ENCODE measurements around the gene ESRRG.

ESRRG gene

GRCh38 chr1:216604771-216605170 lies 118.5 kb downstream of the ESRRG start:
- TF ChIP-seq, protein P1, sequence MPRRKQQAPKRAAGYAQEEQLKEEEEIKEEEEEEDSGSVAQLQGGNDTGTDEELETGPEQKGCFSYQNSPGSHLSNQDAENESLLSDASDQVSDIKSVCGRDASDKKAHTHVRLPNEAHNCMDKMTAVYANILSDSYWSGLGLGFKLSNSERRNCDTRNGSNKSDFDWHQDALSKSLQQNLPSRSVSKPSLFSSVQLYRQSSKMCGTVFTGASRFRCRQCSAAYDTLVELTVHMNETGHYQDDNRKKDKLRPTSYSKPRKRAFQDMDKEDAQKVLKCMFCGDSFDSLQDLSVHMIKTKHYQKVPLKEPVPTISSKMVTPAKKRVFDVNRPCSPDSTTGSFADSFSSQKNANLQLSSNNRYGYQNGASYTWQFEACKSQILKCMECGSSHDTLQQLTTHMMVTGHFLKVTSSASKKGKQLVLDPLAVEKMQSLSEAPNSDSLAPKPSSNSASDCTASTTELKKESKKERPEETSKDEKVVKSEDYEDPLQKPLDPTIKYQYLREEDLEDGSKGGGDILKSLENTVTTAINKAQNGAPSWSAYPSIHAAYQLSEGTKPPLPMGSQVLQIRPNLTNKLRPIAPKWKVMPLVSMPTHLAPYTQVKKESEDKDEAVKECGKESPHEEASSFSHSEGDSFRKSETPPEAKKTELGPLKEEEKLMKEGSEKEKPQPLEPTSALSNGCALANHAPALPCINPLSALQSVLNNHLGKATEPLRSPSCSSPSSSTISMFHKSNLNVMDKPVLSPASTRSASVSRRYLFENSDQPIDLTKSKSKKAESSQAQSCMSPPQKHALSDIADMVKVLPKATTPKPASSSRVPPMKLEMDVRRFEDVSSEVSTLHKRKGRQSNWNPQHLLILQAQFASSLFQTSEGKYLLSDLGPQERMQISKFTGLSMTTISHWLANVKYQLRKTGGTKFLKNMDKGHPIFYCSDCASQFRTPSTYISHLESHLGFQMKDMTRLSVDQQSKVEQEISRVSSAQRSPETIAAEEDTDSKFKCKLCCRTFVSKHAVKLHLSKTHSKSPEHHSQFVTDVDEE (CRISPR knock-in tag; IDR thresholded peaks at IDR 0.05): no peak
- TF ChIP-seq OSR1 (CRISPR knock-in tag; IDR thresholded peaks at IDR 0.05) (no peak), ZNF565 (CRISPR knock-in tag; conservative IDR thresholded peaks at IDR 0.05; ENCODE audit: low read depth) (no peak), ZNF70 (CRISPR knock-in tag; IDR thresholded peaks at IDR 0.05) (no peak)
- ATAC-seq: no peak

DNA sequence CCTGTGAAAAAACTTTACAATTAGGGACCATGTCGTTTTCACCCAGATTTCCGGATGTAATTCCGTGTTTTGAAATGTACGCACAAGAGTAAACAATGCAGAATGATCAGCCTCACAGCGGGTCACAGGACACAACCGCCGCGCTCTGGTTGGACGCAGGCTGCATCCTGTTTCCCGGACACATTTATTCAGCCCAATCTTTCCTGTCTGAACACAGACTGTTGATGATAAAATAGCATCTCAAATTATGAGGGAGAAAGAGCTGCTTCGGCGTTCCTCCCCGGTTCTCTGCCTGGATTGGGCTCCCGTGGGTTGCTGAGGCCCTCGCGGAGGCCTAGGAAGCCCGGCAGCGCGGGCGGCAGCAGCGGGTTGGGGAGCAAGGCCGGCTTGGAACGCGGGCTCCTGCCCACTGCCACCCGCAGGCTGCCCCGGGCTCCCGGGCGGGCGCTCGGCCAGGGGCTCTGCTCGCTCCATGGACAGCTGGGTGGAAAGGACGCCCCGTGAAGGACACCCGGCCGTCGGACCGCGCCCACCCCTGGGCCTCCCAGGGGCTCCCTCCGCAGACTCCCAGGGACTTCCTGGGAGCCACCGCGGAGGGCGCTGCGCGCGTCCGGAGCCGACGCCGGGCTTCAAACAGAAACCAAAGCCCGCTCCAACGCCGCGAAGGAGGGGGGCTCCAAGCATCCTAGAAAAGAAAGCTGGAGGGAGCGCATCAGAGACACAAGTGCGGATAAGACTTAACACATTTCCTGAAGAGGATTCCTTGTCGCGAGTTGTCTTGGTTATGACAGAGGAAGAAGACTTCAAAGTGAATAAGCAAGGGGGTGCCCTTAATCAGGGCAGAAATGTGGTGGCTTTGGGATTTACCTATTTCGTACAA lies 122.3 kb downstream of the ESRRG start:
- ATAC-seq: peak; percentile 94
- TF ChIP-seq, protein P2, sequence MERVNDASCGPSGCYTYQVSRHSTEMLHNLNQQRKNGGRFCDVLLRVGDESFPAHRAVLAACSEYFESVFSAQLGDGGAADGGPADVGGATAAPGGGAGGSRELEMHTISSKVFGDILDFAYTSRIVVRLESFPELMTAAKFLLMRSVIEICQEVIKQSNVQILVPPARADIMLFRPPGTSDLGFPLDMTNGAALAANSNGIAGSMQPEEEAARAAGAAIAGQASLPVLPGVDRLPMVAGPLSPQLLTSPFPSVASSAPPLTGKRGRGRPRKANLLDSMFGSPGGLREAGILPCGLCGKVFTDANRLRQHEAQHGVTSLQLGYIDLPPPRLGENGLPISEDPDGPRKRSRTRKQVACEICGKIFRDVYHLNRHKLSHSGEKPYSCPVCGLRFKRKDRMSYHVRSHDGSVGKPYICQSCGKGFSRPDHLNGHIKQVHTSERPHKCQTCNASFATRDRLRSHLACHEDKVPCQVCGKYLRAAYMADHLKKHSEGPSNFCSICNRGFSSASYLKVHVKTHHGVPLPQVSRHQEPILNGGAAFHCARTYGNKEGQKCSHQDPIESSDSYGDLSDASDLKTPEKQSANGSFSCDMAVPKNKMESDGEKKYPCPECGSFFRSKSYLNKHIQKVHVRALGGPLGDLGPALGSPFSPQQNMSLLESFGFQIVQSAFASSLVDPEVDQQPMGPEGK (CRISPR knock-in tag; IDR thresholded peaks at IDR 0.05; ENCODE audit: borderline replicate concordance): no peak
- TF ChIP-seq RARB (CRISPR knock-in tag; IDR thresholded peaks at IDR 0.05) (no peak), ISL1 (CRISPR knock-in tag; IDR thresholded peaks at IDR 0.05) (no peak), ZFP30 (CRISPR knock-in tag; IDR thresholded peaks at IDR 0.05) (no peak), ZNF70 (CRISPR knock-in tag; IDR thresholded peaks at IDR 0.05) (no peak), TOX (CRISPR knock-in tag; IDR thresholded peaks at IDR 0.05; ENCODE audit: borderline replicate concordance) (no peak)
- TF ChIP-seq, protein P1 (CRISPR knock-in tag; IDR thresholded peaks at IDR 0.05): peak; percentile 49

DNA sequence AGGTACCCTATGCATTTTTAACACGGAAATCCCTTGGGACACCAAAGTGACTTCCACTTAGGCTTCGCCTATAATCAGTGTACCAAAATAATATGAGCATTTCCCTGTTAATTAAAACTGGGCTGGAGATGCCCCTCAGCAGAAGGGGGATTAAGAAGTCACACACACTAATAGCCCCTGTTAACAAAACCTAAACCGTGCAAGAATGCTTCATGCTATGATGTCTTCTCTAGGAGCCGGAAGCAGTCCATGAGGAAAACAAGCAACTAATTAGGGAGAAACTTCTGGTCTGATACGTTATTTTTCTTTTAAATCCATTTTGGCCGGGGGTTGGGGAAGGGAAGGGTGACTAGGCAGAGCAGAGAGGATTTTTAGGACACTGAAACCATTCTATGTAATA lies 123.4 kb downstream of the ESRRG start:
- no peak for ATAC-seq
- TF ChIP-seq, protein P1 (CRISPR knock-in tag; IDR thresholded peaks at IDR 0.05): no peak
- no peak for TF ChIP-seq CSRNP3 (CRISPR knock-in tag; IDR thresholded peaks at IDR 0.05)
- TF ChIP-seq SNAI2 (CRISPR knock-in tag; IDR thresholded peaks at IDR 0.05): no peak
- no peak for TF ChIP-seq BACH2 (CRISPR knock-in tag; IDR thresholded peaks at IDR 0.05; ENCODE audit: borderline replicate concordance)
- no peak for TF ChIP-seq ZNF565 (CRISPR knock-in tag; conservative IDR thresholded peaks at IDR 0.05; ENCODE audit: low read depth)
- no peak for TF ChIP-seq CSDC2 (CRISPR knock-in tag; IDR thresholded peaks at IDR 0.05)
- no peak for TF ChIP-seq ZFP3 (CRISPR knock-in tag; IDR thresholded peaks at IDR 0.05)
- TF ChIP-seq TOX (CRISPR knock-in tag; IDR thresholded peaks at IDR 0.05; ENCODE audit: borderline replicate concordance): no peak
- TF ChIP-seq ZNF70 (CRISPR knock-in tag; IDR thresholded peaks at IDR 0.05): no peak
- no peak for TF ChIP-seq PPARA (CRISPR knock-in tag; IDR thresholded peaks at IDR 0.05; ENCODE audit: borderline replicate concordance)
- TF ChIP-seq, protein P2 (CRISPR knock-in tag; IDR thresholded peaks at IDR 0.05; ENCODE audit: borderline replicate concordance): no peak
- TF ChIP-seq ISL1 (CRISPR knock-in tag; IDR thresholded peaks at IDR 0.05): no peak
- TF ChIP-seq ZFP30 (CRISPR knock-in tag; IDR thresholded peaks at IDR 0.05): no peak

All from SK-N-SH treated with all-trans-retinoic acid at 6 μM for 48 hours (cell line).